ENCODE data around the gene TMPRSS3. TPM values are rescaled to one million over a fixed set of nuclear protein-coding genes. Genes with fewer than 3 reads are reported as not detected.

The TMPRSS3 gene
- polyA plus RNA-seq, 2 of the 4 experiments (the other 2 are of a cell fraction), result 0.10 to 0.12 TPM

DNA sequence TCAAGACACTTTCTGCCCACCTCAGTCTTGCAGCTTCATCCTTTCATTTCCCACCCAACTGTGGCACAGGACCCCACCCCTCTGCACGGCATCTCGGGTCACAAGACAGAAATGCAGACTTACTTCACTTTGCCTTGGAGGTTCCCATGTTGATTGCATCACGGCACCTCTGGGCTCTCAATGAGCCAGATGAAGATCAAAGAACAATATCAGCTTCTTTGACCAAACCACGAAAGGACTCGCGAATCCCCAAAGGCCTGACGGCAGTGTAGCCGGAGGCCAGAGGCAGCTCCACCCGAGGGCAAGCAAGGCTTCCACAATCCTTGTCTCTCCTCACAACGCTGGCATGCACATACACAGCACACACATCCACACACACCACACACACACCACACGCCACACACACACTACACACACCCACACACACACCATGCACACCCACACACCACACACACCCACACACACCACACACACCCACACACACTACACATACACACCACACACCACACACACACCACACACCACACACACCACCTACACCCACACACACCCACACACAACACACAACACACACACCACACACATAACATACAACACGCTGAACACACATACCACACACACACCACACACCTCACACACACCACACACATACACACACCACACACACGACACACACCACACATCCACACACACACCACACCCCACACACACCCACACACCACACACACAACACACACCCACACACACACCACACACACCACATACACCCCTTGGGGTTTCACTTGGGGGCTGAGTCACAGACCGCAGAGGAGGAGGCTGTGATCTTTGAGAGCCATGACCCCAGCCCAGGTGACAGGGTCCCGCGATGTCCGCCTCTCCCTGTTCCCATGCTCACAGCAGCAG, 43.7 kb upstream of the TMPRSS3 start:
- TF ChIP-seq POLR2A (IDR thresholded peaks at IDR 0.05; ENCODE audit: low read length) (no peak), RAD21 (conservative IDR thresholded peaks at IDR 0.05 in 1 of 2, IDR thresholded peaks at IDR 0.05 in 1 of 2) (no peak), HOXA7 (CRISPR knock-in tag; IDR thresholded peaks at IDR 0.05) (no peak), JUN (IDR thresholded peaks at IDR 0.05) (no peak), SMC3 (IDR thresholded peaks at IDR 0.05) (no peak), FOXS1 (CRISPR knock-in tag; IDR thresholded peaks at IDR 0.05) (no peak), CEBPB (IDR thresholded peaks at IDR 0.05) (no peak), HDAC2 (IDR thresholded peaks at IDR 0.05) (no peak), POLR2AphosphoS2 (conservative IDR thresholded peaks at IDR 0.05; ENCODE audit: low read length) (no peak), HEYL (CRISPR knock-in tag; IDR thresholded peaks at IDR 0.05) (no peak), ZSCAN20 (CRISPR knock-in tag; IDR thresholded peaks at IDR 0.05) (no peak), HOXB5 (CRISPR knock-in tag; IDR thresholded peaks at IDR 0.05) (no peak), ZFP36 (IDR thresholded peaks at IDR 0.05; ENCODE audit: borderline replicate concordance, partially characterized antibody) (no peak), MAFK (IDR thresholded peaks at IDR 0.05; ENCODE audit: partially characterized antibody) (no peak), PHF8 (IDR thresholded peaks at IDR 0.05; ENCODE audit: borderline replicate concordance, low read depth) (no peak)
- TF ChIP-seq, protein P1, sequence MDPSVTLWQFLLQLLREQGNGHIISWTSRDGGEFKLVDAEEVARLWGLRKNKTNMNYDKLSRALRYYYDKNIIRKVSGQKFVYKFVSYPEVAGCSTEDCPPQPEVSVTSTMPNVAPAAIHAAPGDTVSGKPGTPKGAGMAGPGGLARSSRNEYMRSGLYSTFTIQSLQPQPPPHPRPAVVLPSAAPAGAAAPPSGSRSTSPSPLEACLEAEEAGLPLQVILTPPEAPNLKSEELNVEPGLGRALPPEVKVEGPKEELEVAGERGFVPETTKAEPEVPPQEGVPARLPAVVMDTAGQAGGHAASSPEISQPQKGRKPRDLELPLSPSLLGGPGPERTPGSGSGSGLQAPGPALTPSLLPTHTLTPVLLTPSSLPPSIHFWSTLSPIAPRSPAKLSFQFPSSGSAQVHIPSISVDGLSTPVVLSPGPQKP (IDR thresholded peaks at IDR 0.05; ENCODE audit: low read depth, low read length), result no peak
- TF ChIP-seq, protein P2, sequence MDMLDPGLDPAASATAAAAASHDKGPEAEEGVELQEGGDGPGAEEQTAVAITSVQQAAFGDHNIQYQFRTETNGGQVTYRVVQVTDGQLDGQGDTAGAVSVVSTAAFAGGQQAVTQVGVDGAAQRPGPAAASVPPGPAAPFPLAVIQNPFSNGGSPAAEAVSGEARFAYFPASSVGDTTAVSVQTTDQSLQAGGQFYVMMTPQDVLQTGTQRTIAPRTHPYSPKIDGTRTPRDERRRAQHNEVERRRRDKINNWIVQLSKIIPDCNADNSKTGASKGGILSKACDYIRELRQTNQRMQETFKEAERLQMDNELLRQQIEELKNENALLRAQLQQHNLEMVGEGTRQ (IDR thresholded peaks at IDR 0.05), result no peak
- TF ChIP-seq, protein P3, sequence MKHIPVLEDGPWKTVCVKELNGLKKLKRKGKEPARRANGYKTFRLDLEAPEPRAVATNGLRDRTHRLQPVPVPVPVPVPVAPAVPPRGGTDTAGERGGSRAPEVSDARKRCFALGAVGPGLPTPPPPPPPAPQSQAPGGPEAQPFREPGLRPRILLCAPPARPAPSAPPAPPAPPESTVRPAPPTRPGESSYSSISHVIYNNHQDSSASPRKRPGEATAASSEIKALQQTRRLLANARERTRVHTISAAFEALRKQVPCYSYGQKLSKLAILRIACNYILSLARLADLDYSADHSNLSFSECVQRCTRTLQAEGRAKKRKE (CRISPR knock-in tag; IDR thresholded peaks at IDR 0.05; ENCODE audit: low read depth), result no peak
- TF ChIP-seq, protein P4, sequence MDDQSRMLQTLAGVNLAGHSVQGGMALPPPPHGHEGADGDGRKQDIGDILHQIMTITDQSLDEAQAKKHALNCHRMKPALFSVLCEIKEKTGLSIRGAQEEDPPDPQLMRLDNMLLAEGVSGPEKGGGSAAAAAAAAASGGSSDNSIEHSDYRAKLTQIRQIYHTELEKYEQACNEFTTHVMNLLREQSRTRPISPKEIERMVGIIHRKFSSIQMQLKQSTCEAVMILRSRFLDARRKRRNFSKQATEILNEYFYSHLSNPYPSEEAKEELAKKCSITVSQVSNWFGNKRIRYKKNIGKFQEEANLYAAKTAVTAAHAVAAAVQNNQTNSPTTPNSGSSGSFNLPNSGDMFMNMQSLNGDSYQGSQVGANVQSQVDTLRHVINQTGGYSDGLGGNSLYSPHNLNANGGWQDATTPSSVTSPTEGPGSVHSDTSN (IDR thresholded peaks at IDR 0.05), result no peak
- Histone ChIP-seq H3K4me1 (no peaks in the 10 kb centered on the region), H3K4me3 (no peak overlapping the region), H3K27ac (no peak overlapping the region), H3K9me3 (no peaks in the 10 kb centered on the region), H3K4me2 (no peak overlapping the region)
- DNase-seq (ENCODE audit: low read depth in 1 of 2, low spot score in 1 of 2) (no peak), FAIRE-seq (no peak), ATAC-seq (no peak)
- CTCF ChIA-PET, result no interaction called here
- 68% methylated on average over 15 of the region's 17 CpGs for WGBS (ENCODE audit: missing lambda C conversion rate)
- POLR2A ChIA-PET, result no interaction called here

DNA sequence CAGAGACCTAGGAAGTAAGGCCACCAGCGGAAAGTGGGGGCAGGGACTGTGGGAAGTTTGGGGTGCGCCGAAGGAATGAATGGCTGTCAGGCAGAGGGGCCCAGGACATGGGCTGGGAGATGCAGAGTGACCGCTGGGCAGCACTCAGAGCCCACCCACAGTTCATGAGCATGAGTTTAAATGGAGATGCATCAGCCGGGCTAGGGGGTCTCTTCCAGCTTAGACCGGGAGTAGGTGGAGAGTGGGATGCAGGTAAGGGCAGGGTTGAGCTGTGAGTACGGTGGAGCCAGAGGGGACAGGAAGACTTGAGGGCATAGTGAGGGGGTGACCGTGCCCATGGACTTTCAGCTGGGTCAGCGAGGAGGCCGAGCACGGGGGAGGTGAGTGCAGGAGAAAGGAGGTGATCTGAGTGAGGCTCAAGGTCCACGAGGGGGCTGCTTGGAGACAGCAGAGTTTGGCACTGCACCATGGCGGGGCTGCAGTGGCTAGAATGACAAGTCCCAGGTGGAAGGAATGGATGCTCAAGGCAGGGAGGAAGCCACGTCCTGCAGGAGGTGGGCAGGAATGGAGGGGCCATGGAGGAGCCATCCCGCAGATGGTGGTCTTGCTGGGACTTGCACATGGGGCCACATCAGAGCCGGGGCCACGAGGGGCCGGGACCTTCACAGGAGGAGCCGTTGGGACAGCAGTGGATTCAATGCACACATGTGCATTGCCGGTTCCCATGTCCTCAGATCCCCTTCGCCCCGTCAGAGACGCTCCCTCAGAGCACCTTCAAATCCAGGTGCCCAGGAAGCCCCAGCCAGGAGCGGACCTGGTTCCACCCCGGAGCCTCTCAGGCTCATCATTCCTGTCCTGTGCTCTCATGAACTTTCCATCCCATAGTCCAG, 42.7 kb upstream of the TMPRSS3 start:
- Histone ChIP-seq H3K4me2 (no peak overlapping the region), H3K9me3 (no peaks in the 10 kb centered on the region), H3K4me1 (no peaks in the 10 kb centered on the region), H3K27ac (no peak overlapping the region), H3K4me3 (no peak overlapping the region)
- no peak for FAIRE-seq
- 36% methylated on average over 21 of the region's 25 CpGs for WGBS (ENCODE audit: missing lambda C conversion rate)
- CTCF ChIA-PET, result no interaction called here
- DNase-seq (ENCODE audit: low read depth in 1 of 2, low spot score in 1 of 2), result no peak
- POLR2A ChIA-PET, result no interaction called here
- no peak for ATAC-seq
- TF ChIP-seq FOSB (CRISPR knock-in tag; IDR thresholded peaks at IDR 0.05), result no peak
- TF ChIP-seq, protein P5, sequence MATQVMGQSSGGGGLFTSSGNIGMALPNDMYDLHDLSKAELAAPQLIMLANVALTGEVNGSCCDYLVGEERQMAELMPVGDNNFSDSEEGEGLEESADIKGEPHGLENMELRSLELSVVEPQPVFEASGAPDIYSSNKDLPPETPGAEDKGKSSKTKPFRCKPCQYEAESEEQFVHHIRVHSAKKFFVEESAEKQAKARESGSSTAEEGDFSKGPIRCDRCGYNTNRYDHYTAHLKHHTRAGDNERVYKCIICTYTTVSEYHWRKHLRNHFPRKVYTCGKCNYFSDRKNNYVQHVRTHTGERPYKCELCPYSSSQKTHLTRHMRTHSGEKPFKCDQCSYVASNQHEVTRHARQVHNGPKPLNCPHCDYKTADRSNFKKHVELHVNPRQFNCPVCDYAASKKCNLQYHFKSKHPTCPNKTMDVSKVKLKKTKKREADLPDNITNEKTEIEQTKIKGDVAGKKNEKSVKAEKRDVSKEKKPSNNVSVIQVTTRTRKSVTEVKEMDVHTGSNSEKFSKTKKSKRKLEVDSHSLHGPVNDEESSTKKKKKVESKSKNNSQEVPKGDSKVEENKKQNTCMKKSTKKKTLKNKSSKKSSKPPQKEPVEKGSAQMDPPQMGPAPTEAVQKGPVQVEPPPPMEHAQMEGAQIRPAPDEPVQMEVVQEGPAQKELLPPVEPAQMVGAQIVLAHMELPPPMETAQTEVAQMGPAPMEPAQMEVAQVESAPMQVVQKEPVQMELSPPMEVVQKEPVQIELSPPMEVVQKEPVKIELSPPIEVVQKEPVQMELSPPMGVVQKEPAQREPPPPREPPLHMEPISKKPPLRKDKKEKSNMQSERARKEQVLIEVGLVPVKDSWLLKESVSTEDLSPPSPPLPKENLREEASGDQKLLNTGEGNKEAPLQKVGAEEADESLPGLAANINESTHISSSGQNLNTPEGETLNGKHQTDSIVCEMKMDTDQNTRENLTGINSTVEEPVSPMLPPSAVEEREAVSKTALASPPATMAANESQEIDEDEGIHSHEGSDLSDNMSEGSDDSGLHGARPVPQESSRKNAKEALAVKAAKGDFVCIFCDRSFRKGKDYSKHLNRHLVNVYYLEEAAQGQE (IDR thresholded peaks at IDR 0.05), result no peak
- TF ChIP-seq EHF (CRISPR knock-in tag; IDR thresholded peaks at IDR 0.05), result no peak
- no peak for TF ChIP-seq JUNB (IDR thresholded peaks at IDR 0.05)
- TF ChIP-seq, protein P2 (IDR thresholded peaks at IDR 0.05), result no peak
- no peak for TF ChIP-seq HOXB5 (CRISPR knock-in tag; IDR thresholded peaks at IDR 0.05)
- TF ChIP-seq NR3C1 (IDR thresholded peaks at IDR 0.05), result no peak
- TF ChIP-seq POLR2A (IDR thresholded peaks at IDR 0.05; ENCODE audit: low read length), result no peak
- TF ChIP-seq SREBF2 (IDR thresholded peaks at IDR 0.05), result no peak
- no peak for TF ChIP-seq NFE2L2 (conservative IDR thresholded peaks at IDR 0.05; ENCODE audit: low read length)
- no peak for TF ChIP-seq RNF2 (IDR thresholded peaks at IDR 0.05; ENCODE audit: borderline replicate concordance, low read depth)
- no peak for TF ChIP-seq MYC (IDR thresholded peaks at IDR 0.05; ENCODE audit: borderline replicate concordance, low read length)
